HepG2 (cell line): ENCODE results near the gene RP2.

Experiments used
- KAT7 ChIP-seq: IDR thresholded peaks from 2 replicates; pipeline ENCODE4 v1.6.1; 2018; ENCODE audit warnings: borderline replicate concordance, missing compliant biosample characterization
- KDM4B ChIP-seq: sonication (generic); formaldehyde crosslinking; IDR thresholded peaks from 2 replicates; pipeline ENCODE4 v1.4.0; 2020; ENCODE audit warnings: missing genetic modification reagents
- KLF11 ChIP-seq: IDR thresholded peaks from 2 replicates; pipeline ENCODE4 v1.6.1; 2016; ENCODE audit warnings: missing compliant biosample characterization
- MAZ ChIP-seq, 2 experiments: sonication (generic) in 1 of 2; formaldehyde crosslinking in 1 of 2; IDR thresholded peaks; 2 replicates each; pipeline versions ENCODE4 v1.5.0 to v1.6.1; 2012 to 2020; ENCODE audit warnings: low read depth in 2 of 2, mild to moderate bottlenecking in 2 of 2, borderline replicate concordance in 1 of 2, improper control_type of control experiment in 1 of 2, low read length in 1 of 2, missing genetic modification reagents in 1 of 2, moderate library complexity in 1 of 2
- RBM39 ChIP-seq: fragments of 200-400 bp; formaldehyde crosslinking; IDR thresholded peaks from one replicate; pipeline ENCODE4 v1.6.1; 2018; ENCODE audit warnings: antibody characterized with exemption, mild to moderate bottlenecking, low read depth, low read length; ENCODE audit not compliant: poor library complexity, severe bottlenecking
- THYN1 ChIP-seq: sonication (generic); formaldehyde crosslinking; IDR thresholded peaks from 2 replicates; pipeline ENCODE4 v1.8.1; 2023; ENCODE audit warnings: low read depth, mild to moderate bottlenecking, moderate library complexity, missing genetic modification reagents, borderline replicate concordance
- TF ChIP-seq, protein P1 (sequence below): sonication (generic); formaldehyde crosslinking; IDR thresholded peaks from 2 replicates; pipeline ENCODE4 v1.9.0; 2022; ENCODE audit warnings: low read depth, missing genetic modification reagents
- TF ChIP-seq, protein P2 (sequence below): sonication (generic); formaldehyde crosslinking; conservative IDR thresholded peaks from 2 replicates; pipeline ENCODE4 v1.4.0; 2020; ENCODE audit warnings: mild to moderate bottlenecking, missing genetic modification reagents, moderate library complexity
- TF ChIP-seq, protein P3 (sequence below): sonication (generic); formaldehyde crosslinking; IDR thresholded peaks from 2 replicates; pipeline ENCODE4 v1.4.0; 2020; ENCODE audit warnings: mild to moderate bottlenecking, missing genetic modification reagents, borderline replicate concordance

DNA sequence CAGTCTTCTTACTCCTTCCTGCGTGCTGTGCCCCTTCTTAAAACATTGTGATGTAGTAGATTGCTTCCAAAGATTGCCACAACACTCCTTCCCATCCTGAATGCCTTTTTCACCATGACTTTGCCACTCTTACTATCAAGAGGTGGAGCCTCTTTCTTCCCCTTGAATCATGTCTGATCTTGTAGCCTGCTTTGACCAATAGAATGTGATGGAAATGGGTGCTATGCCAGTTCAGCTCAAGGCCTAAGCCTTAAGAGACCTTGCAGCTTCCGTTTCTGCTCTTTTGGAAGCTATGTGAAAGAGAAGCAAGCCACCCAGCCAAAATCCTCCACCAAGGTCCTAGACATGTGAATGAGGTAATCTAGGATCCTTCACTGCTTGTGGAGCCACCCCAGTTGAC lies 31.6 kb upstream of the RP2 start:
- TF ChIP-seq KLF11 (CRISPR knock-in tag) (no peak), KDM4B (CRISPR knock-in tag) (no peak), MAZ (IDR thresholded peaks at IDR 0.05; ENCODE audit: borderline replicate concordance, low read depth, low read length) (no peak), MAZ (CRISPR knock-in tag; IDR thresholded peaks at IDR 0.05; ENCODE audit: low read depth) (no peak), RBM39 (no peak), THYN1 (CRISPR knock-in tag) (no peak), KAT7 (CRISPR knock-in tag) (no peak)
- TF ChIP-seq, protein P1, sequence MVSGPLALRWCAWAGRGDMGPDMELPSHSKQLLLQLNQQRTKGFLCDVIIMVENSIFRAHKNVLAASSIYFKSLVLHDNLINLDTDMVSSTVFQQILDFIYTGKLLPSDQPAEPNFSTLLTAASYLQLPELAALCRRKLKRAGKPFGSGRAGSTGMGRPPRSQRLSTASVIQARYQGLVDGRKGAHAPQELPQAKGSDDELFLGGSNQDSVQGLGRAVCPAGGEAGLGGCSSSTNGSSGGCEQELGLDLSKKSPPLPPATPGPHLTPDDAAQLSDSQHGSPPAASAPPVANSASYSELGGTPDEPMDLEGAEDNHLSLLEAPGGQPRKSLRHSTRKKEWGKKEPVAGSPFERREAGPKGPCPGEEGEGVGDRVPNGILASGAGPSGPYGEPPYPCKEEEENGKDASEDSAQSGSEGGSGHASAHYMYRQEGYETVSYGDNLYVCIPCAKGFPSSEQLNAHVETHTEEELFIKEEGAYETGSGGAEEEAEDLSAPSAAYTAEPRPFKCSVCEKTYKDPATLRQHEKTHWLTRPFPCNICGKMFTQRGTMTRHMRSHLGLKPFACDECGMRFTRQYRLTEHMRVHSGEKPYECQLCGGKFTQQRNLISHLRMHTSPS (CRISPR knock-in tag), result no peak
- TF ChIP-seq, protein P2, sequence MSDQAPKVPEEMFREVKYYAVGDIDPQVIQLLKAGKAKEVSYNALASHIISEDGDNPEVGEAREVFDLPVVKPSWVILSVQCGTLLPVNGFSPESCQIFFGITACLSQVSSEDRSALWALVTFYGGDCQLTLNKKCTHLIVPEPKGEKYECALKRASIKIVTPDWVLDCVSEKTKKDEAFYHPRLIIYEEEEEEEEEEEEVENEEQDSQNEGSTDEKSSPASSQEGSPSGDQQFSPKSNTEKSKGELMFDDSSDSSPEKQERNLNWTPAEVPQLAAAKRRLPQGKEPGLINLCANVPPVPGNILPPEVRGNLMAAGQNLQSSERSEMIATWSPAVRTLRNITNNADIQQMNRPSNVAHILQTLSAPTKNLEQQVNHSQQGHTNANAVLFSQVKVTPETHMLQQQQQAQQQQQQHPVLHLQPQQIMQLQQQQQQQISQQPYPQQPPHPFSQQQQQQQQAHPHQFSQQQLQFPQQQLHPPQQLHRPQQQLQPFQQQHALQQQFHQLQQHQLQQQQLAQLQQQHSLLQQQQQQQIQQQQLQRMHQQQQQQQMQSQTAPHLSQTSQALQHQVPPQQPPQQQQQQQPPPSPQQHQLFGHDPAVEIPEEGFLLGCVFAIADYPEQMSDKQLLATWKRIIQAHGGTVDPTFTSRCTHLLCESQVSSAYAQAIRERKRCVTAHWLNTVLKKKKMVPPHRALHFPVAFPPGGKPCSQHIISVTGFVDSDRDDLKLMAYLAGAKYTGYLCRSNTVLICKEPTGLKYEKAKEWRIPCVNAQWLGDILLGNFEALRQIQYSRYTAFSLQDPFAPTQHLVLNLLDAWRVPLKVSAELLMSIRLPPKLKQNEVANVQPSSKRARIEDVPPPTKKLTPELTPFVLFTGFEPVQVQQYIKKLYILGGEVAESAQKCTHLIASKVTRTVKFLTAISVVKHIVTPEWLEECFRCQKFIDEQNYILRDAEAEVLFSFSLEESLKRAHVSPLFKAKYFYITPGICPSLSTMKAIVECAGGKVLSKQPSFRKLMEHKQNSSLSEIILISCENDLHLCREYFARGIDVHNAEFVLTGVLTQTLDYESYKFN (CRISPR knock-in tag), result no peak
- TF ChIP-seq, protein P3, sequence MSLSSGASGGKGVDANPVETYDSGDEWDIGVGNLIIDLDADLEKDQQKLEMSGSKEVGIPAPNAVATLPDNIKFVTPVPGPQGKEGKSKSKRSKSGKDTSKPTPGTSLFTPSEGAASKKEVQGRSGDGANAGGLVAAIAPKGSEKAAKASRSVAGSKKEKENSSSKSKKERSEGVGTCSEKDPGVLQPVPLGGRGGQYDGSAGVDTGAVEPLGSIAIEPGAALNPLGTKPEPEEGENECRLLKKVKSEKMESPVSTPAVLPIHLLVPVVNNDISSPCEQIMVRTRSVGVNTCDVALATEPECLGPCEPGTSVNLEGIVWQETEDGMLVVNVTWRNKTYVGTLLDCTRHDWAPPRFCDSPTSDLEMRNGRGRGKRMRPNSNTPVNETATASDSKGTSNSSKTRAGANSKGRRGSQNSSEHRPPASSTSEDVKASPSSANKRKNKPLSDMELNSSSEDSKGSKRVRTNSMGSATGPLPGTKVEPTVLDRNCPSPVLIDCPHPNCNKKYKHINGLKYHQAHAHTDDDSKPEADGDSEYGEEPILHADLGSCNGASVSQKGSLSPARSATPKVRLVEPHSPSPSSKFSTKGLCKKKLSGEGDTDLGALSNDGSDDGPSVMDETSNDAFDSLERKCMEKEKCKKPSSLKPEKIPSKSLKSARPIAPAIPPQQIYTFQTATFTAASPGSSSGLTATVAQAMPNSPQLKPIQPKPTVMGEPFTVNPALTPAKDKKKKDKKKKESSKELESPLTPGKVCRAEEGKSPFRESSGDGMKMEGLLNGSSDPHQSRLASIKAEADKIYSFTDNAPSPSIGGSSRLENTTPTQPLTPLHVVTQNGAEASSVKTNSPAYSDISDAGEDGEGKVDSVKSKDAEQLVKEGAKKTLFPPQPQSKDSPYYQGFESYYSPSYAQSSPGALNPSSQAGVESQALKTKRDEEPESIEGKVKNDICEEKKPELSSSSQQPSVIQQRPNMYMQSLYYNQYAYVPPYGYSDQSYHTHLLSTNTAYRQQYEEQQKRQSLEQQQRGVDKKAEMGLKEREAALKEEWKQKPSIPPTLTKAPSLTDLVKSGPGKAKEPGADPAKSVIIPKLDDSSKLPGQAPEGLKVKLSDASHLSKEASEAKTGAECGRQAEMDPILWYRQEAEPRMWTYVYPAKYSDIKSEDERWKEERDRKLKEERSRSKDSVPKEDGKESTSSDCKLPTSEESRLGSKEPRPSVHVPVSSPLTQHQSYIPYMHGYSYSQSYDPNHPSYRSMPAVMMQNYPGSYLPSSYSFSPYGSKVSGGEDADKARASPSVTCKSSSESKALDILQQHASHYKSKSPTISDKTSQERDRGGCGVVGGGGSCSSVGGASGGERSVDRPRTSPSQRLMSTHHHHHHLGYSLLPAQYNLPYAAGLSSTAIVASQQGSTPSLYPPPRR (CRISPR knock-in tag), result no peak
